IPS-18a (cell line): ENCODE results near the gene ANGPT4.

Experiments
- H3K27ac ChIP-seq: one replicate; pipeline ENCODE4 v1.5.1; 2013; ENCODE audit warnings: low read length
- H3K27me3 ChIP-seq: one replicate; pipeline ENCODE4 v1.6.1; 2013; ENCODE audit warnings: mild to moderate bottlenecking, low read length; ENCODE audit not compliant: control insufficient read depth, insufficient read depth
- H3K36me3 ChIP-seq: one replicate; pipeline ENCODE4 v1.6.1; 2013; ENCODE audit warnings: low read depth, low read length; ENCODE audit not compliant: control insufficient read depth
- H3K4me1 ChIP-seq: one replicate; pipeline ENCODE4 v1.6.1; 2013; ENCODE audit warnings: low read depth, low read length; ENCODE audit not compliant: control insufficient read depth
- H3K4me3 ChIP-seq: one replicate; pipeline ENCODE4 v1.5.1; 2013; ENCODE audit warnings: low read length
- H3K9ac ChIP-seq: one replicate; pipeline ENCODE4 v1.6.1; 2013; ENCODE audit warnings: mild to moderate bottlenecking, low read length, moderate library complexity
- H3K9me3 ChIP-seq: one replicate; pipeline ENCODE4 v1.6.1; 2013; ENCODE audit warnings: low read depth, low read length; ENCODE audit not compliant: control insufficient read depth

ANGPT4 gene

GRCh38 chr20:826695-827323 is 89.3 kb downstream of the ANGPT4 start:
- peaks cover 5% of the 10 kb centered on the region for H3K4me1 ChIP-seq
- no peaks in the 10 kb centered on the region for H3K36me3 ChIP-seq
- no peak overlapping the region for H3K4me3 ChIP-seq
- H3K9ac ChIP-seq = no peak overlapping the region
- H3K9me3 ChIP-seq = no peaks in the 10 kb centered on the region
- no peak overlapping the region for H3K27ac ChIP-seq
- H3K27me3 ChIP-seq = no peaks in the 10 kb centered on the region

GRCh38 chr20:825710-826421 is 90.3 kb downstream of the ANGPT4 start:
- H3K27me3 ChIP-seq = no peaks in the 10 kb centered on the region
- H3K9ac ChIP-seq = no peak overlapping the region
- H3K27ac ChIP-seq = no peak overlapping the region
- H3K4me1 ChIP-seq = peaks cover 5% of the 10 kb centered on the region
- no peaks in the 10 kb centered on the region for H3K9me3 ChIP-seq
- no peaks in the 10 kb centered on the region for H3K36me3 ChIP-seq
- no peak overlapping the region for H3K4me3 ChIP-seq

- Histone ChIP-seq H3K4me1 (peaks cover 5% of the 10 kb centered on the region), H3K9ac (no peak overlapping the region), H3K36me3 (no peaks in the 10 kb centered on the region), H3K27ac (no peak overlapping the region), H3K27me3 (no peaks in the 10 kb centered on the region), H3K4me3 (no peak overlapping the region), H3K9me3 (no peaks in the 10 kb centered on the region)
Measured at GRCh38 chr20:824916-825315, 91.2 kb downstream of the ANGPT4 start.

- Histone ChIP-seq H3K9me3 (no peaks in the 10 kb centered on the region), H3K4me1 (peaks cover 5% of the 10 kb centered on the region), H3K36me3 (no peaks in the 10 kb centered on the region), H3K4me3 (no peak overlapping the region), H3K9ac (no peak overlapping the region), H3K27me3 (no peaks in the 10 kb centered on the region), H3K27ac (no peak overlapping the region)
Measured at GRCh38 chr20:824490-824889, 91.6 kb downstream of the ANGPT4 start.

GRCh38 chr20:823574-823902 is 92.6 kb downstream of the ANGPT4 start:
- Histone ChIP-seq H3K9me3 (no peaks in the 10 kb centered on the region), H3K4me1 (peaks cover 5% of the 10 kb centered on the region), H3K27ac (no peak overlapping the region), H3K9ac (no peak overlapping the region), H3K36me3 (no peaks in the 10 kb centered on the region), H3K4me3 (no peak overlapping the region), H3K27me3 (no peaks in the 10 kb centered on the region)

GRCh38 chr20:822651-823573 is 93.2 kb downstream of the ANGPT4 start:
- H3K27me3 ChIP-seq = no peaks in the 10 kb centered on the region
- H3K4me1 ChIP-seq = peaks cover 5% of the 10 kb centered on the region
- no peak overlapping the region for H3K4me3 ChIP-seq
- H3K27ac ChIP-seq = no peak overlapping the region
- no peaks in the 10 kb centered on the region for H3K36me3 ChIP-seq
- H3K9me3 ChIP-seq = no peaks in the 10 kb centered on the region
- H3K9ac ChIP-seq = no peak overlapping the region

GRCh38 chr20:821731-822065 is 94.4 kb downstream of the ANGPT4 start:
- Histone ChIP-seq H3K27ac (no peak overlapping the region), H3K9ac (no peak overlapping the region)

GRCh38 chr20:821046-821730 is 94.9 kb downstream of the ANGPT4 start:
- Histone ChIP-seq H3K27me3 (no peaks in the 10 kb centered on the region), H3K9me3 (no peaks in the 10 kb centered on the region), H3K9ac (no peak overlapping the region), H3K4me3 (no peak overlapping the region), H3K36me3 (no peaks in the 10 kb centered on the region), H3K27ac (no peak overlapping the region), H3K4me1 (peaks cover 5% of the 10 kb centered on the region)

More at GRCh38 chr20:821731-822065, 94.4 kb downstream of the ANGPT4 start:
- H3K27me3 ChIP-seq = no peaks in the 10 kb centered on the region
- H3K36me3 ChIP-seq = no peaks in the 10 kb centered on the region
- H3K4me1 ChIP-seq = peaks cover 5% of the 10 kb centered on the region
- no peaks in the 10 kb centered on the region for H3K9me3 ChIP-seq
- no peak overlapping the region for H3K4me3 ChIP-seq

- Histone ChIP-seq H3K9me3 (no peaks in the 10 kb centered on the region), H3K9ac (no peak overlapping the region), H3K36me3 (no peaks in the 10 kb centered on the region), H3K4me3 (no peak overlapping the region), H3K27me3 (no peaks in the 10 kb centered on the region), H3K4me1 (peaks cover 7% of the 10 kb centered on the region), H3K27ac (no peak overlapping the region)
Measured at GRCh38 chr20:820323-820953, 95.7 kb downstream of the ANGPT4 start.
